Measurements from ENCODE around the gene GPSM1.

- TF ChIP-seq, protein P1, sequence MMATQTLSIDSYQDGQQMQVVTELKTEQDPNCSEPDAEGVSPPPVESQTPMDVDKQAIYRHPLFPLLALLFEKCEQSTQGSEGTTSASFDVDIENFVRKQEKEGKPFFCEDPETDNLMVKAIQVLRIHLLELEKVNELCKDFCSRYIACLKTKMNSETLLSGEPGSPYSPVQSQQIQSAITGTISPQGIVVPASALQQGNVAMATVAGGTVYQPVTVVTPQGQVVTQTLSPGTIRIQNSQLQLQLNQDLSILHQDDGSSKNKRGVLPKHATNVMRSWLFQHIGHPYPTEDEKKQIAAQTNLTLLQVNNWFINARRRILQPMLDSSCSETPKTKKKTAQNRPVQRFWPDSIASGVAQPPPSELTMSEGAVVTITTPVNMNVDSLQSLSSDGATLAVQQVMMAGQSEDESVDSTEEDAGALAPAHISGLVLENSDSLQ (IDR thresholded peaks at IDR 0.05) = no peak
- TF ChIP-seq HDGF (IDR thresholded peaks at IDR 0.05; ENCODE audit: borderline replicate concordance) (no peak), SUZ12 (IDR thresholded peaks at IDR 0.05) (no peak), FOXK2 (IDR thresholded peaks at IDR 0.05) (no peak), FOXA1 (IDR thresholded peaks at IDR 0.05) (no peak), BHLHE40 (IDR thresholded peaks at IDR 0.05; ENCODE audit: borderline replicate concordance) (no peak), ARNT (IDR thresholded peaks at IDR 0.05) (no peak), FOXM1 (IDR thresholded peaks at IDR 0.05; ENCODE audit: borderline replicate concordance) (no peak), L3MBTL2 (conservative IDR thresholded peaks at IDR 0.05) (no peak), ZNF384 (IDR thresholded peaks at IDR 0.05) (no peak), SP1 (IDR thresholded peaks at IDR 0.05) (no peak), NFRKB (IDR thresholded peaks at IDR 0.05) (no peak)
Observed at GRCh38 chr9:136342181-136343120, 15.1 kb downstream of the GPSM1 start.

All from HEK293T (cell line).